K562 (cell line): Measurements from ENCODE around the gene MAP2K3. TPM values are rescaled to one million over a fixed set of nuclear protein-coding genes. Genes with fewer than 3 reads are reported as not detected.
A peak's percentile ranks its signal among the peaks of the same experiment; 100 is the strongest.

ENCODE experiments used
- ARID1B ChIP-seq: fragments of 450-650 bp; IDR thresholded peaks from 2 replicates; pipeline ENCODE4 v1.6.1; 2016; ENCODE audit warnings: antibody characterized with exemption, mild to moderate bottlenecking, inconsistent platforms
- COPS2 ChIP-seq: fragments of 450-650 bp; conservative IDR thresholded peaks from 2 replicates; pipeline ENCODE4 v1.6.1; 2016; ENCODE audit warnings: mild to moderate bottlenecking, moderate library complexity
- CTCFL ChIP-seq: IDR thresholded peaks from 2 replicates; pipeline ENCODE4 v1.6.1; 2011; ENCODE audit warnings: borderline replicate concordance, low read depth, mild to moderate bottlenecking, moderate library complexity, low read length; ENCODE audit not compliant: insufficient read depth, poor library complexity, severe bottlenecking
- DNMT1 ChIP-seq: fragments of 450-650 bp; IDR thresholded peaks from 2 replicates; pipeline ENCODE4 v1.6.1; 2016; ENCODE audit warnings: antibody characterized with exemption, mild to moderate bottlenecking
- ETS2 ChIP-seq: IDR thresholded peaks from 2 replicates; pipeline ENCODE4 v1.6.1; 2016; ENCODE audit warnings: borderline replicate concordance, missing genetic modification characterization, mild to moderate bottlenecking, moderate library complexity, missing compliant biosample characterization; ENCODE audit not compliant: poor library complexity, severe bottlenecking
- L3MBTL2 ChIP-seq: fragments of 450-650 bp; IDR thresholded peaks from 2 replicates; pipeline ENCODE4 v1.6.1; 2016; ENCODE audit warnings: mild to moderate bottlenecking, moderate library complexity
- NFIC ChIP-seq: fragments of 450-650 bp; IDR thresholded peaks from 2 replicates; pipeline ENCODE4 v1.6.1; 2017; ENCODE audit warnings: mild to moderate bottlenecking, inconsistent platforms
- PML ChIP-seq: IDR thresholded peaks from 2 replicates; pipeline ENCODE4 v1.6.1; 2012; ENCODE audit warnings: low read length, inconsistent platforms
- RBFOX2 ChIP-seq: fragments of 200-400 bp; formaldehyde crosslinking; IDR thresholded peaks from 2 replicates; pipeline ENCODE4 v1.6.1; 2017; ENCODE audit warnings: low read depth, mild to moderate bottlenecking, low read length, moderate library complexity
- RBM25 ChIP-seq: fragments of 200-400 bp; formaldehyde crosslinking; IDR thresholded peaks from 2 replicates; pipeline ENCODE4 v1.6.1; 2018; ENCODE audit warnings: low read length, low read depth, moderate library complexity; ENCODE audit not compliant: severe bottlenecking
- SRF ChIP-seq, 2 experiments: fragments of 250-450, 450-650 bp in 1 of 2; sonication (Bioruptor Pico) in 1 of 2; sonication (generic) in 1 of 2; formaldehyde crosslinking; IDR thresholded peaks; 2 replicates each; pipeline versions ENCODE4 v1.5.0 to v1.5.1; 2020 to 2022; ENCODE audit warnings: mild to moderate bottlenecking in 1 of 2, missing genetic modification reagents in 1 of 2
- USF1 ChIP-seq: sonication (generic); formaldehyde crosslinking; IDR thresholded peaks from 2 replicates; pipeline ENCODE4 v1.9.0; 2022; ENCODE audit warnings: mild to moderate bottlenecking, missing genetic modification reagents
- ZBTB40 ChIP-seq, 2 experiments: fragments of 450-650 bp in 1 of 2; sonication (generic) in 1 of 2; formaldehyde crosslinking in 1 of 2; IDR thresholded peaks; 2 replicates each; pipeline versions ENCODE4 v1.7.1 to v1.9.0; 2016 to 2022; ENCODE audit warnings: inconsistent platforms in 1 of 2, mild to moderate bottlenecking in 1 of 2, missing genetic modification reagents in 1 of 2
- ZNF232 ChIP-seq: sonication (generic); formaldehyde crosslinking; IDR thresholded peaks from 2 replicates; pipeline ENCODE4 v1.8.0; 2022; ENCODE audit warnings: mild to moderate bottlenecking, missing genetic modification reagents
- ZNF3 ChIP-seq: fragments of 250-450 bp; sonication (Bioruptor Pico); IDR thresholded peaks from 2 replicates; pipeline ENCODE4 v1.5.0; 2021; ENCODE audit warnings: mild to moderate bottlenecking, moderate library complexity
- ZNF830 ChIP-seq: fragments of 250-450 bp; sonication (Bioruptor Pico); IDR thresholded peaks from 2 replicates; pipeline ENCODE4 v1.5.0; 2021; ENCODE audit warnings: mild to moderate bottlenecking
- polyA plus RNA-seq, 8 experiments: library from polyadenylated mRNA; depleted of rRNA in 4 of 8; stranded (reverse) in 5 of 8; unstranded in 3 of 8; fragments of >200 nt; fragmentation: Nextera tagmentation in 2 of 8; fragmentation: Illumina TruSeq in 1 of 8; extraction: Ambion mirVana in 2 of 8; extraction: Trizol in 1 of 8; gene quantifications; 2 replicates each; pipeline versions ENCODE4 v1.2.1 to v1.2.3, GENCODE V29; 2011 to 2014; ENCODE audit warnings: inconsistent platforms in 1 of 8, missing spikeins in 1 of 8
- total RNA-seq, 7 experiments: library from RNA; depleted of rRNA in 6 of 7; stranded (reverse); fragments of >200 nt in 6 of 7; fragmentation: Illumina TruSeq in 2 of 7; extraction: Trizol in 2 of 7; gene quantifications; 2 replicates each; pipeline versions ENCODE4 v1.2.1 to v1.2.3, GENCODE V29; 2011 to 2021; ENCODE audit warnings: low replicate concordance in 1 of 7

The MAP2K3 gene
- total and polyA plus RNA-seq, 9 of the 15 experiments (the other 6 are each of a cell fraction or from before 2014, with no cell fraction given) = 0.18 to 14.8 (median 3.5) TPM

- TF ChIP-seq ZNF232 (no peak), DNMT1 (no peak), COPS2 (no peak), ZBTB40 (IDR thresholded peaks at IDR 0.05) (no peak), ZBTB40 (CRISPR knock-in tag; IDR thresholded peaks at IDR 0.05) (no peak), RBFOX2 (no peak), SRF (CRISPR knock-in tag; IDR thresholded peaks at IDR 0.05) (no peak), ZNF3 (CRISPR knock-in tag) (no peak), ETS2 (tag) (no peak), ZNF830 (CRISPR knock-in tag) (no peak), ARID1B (peak; percentile 49), USF1 (CRISPR knock-in tag) (no peak), NFIC (peak; percentile 28; the same call in 1 of the 2 replicates), RBM25 (peak; percentile 54), CTCFL (no peak), PML (no peak), L3MBTL2 (no peak)
Measured at GRCh38 chr17:21294321-21295035, 10.0 kb downstream of the MAP2K3 start (continued).
